ENCODE results near the gene CDYL2. TPM values are rescaled to one million over a fixed set of nuclear protein-coding genes. Genes with fewer than 3 reads are reported as not detected.

Gene CDYL2
- total RNA-seq, 1 donor from 2014 or later: 2.9 TPM

DNA sequence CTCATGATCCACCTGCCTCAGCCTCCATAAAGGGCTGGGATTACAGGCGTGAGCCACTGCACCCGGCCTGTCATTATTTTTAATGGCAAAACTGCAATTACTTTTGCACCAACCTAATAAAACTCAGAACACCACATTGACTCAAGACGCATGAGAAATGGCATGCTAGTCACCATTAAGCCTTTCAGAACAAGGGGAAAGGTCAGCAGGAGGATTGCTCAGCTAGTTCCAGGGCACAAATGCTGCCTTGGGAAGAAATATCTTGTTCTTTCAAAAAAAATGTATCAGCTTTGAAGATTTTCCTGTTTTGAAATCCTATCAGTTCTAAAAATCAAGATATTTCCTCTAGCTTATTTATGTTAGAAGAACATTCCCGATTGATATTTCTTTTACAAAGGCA lies 32.4 kb upstream of the CDYL2 start:
- DNase-seq (ENCODE audit: extremely low spot score in 2 of 2): no peak
- H3K9me3 ChIP-seq: no peaks in the 10 kb centered on the region
- no peak overlapping the region for H3K27ac ChIP-seq
- H3K4me1 ChIP-seq: peaks cover 14% of the 10 kb centered on the region
- no peak overlapping the region for H3K4me3 ChIP-seq
- no peaks in the 10 kb centered on the region for H3K36me3 ChIP-seq
- no peaks in the 10 kb centered on the region for H3K27me3 ChIP-seq
- intact Hi-C loops (cut with DNase I): no loop called here
- TF ChIP-seq POLR2AphosphoS5 (IDR thresholded peaks at IDR 0.05; ENCODE audit: insufficient read depth in 1 of 2, low read depth in 1 of 2) (no peak), POLR2A (IDR thresholded peaks at IDR 0.05) (no peak)
- TF ChIP-seq, protein P1, sequence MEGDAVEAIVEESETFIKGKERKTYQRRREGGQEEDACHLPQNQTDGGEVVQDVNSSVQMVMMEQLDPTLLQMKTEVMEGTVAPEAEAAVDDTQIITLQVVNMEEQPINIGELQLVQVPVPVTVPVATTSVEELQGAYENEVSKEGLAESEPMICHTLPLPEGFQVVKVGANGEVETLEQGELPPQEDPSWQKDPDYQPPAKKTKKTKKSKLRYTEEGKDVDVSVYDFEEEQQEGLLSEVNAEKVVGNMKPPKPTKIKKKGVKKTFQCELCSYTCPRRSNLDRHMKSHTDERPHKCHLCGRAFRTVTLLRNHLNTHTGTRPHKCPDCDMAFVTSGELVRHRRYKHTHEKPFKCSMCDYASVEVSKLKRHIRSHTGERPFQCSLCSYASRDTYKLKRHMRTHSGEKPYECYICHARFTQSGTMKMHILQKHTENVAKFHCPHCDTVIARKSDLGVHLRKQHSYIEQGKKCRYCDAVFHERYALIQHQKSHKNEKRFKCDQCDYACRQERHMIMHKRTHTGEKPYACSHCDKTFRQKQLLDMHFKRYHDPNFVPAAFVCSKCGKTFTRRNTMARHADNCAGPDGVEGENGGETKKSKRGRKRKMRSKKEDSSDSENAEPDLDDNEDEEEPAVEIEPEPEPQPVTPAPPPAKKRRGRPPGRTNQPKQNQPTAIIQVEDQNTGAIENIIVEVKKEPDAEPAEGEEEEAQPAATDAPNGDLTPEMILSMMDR (IDR thresholded peaks at IDR 0.05): no peak

DNA sequence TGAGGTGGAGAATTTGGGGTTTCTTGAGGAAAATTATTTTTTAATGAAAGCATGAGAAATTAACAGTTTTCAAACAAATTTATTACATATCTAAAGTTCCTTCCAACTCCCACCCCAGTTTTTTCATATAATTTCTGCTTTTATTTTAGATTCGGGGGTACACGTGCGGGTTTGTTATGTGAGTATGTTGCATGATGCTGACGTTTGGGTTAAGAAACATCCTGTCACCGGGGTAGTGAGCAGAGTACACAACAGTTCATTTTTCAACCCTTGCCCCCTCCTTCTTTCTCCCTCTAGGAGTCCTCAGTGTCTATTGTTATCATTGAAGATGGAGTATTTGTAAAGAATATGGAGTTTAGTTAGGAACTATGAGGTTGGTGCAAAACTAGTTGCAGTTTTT lies 31.8 kb upstream of the CDYL2 start:
- H3K4me1 ChIP-seq: peaks cover 14% of the 10 kb centered on the region
- no peaks in the 10 kb centered on the region for H3K36me3 ChIP-seq
- intact Hi-C loops (cut with DNase I): no loop called here
- no peak overlapping the region for H3K27ac ChIP-seq
- H3K4me3 ChIP-seq: no peak overlapping the region
- no peaks in the 10 kb centered on the region for H3K9me3 ChIP-seq
- H3K27me3 ChIP-seq: no peaks in the 10 kb centered on the region
- no peak for DNase-seq (ENCODE audit: extremely low spot score in 2 of 2)
- no peak for TF ChIP-seq POLR2AphosphoS5 (IDR thresholded peaks at IDR 0.05; ENCODE audit: insufficient read depth in 1 of 2, low read depth in 1 of 2)
- TF ChIP-seq, protein P1 (IDR thresholded peaks at IDR 0.05): no peak
- no peak for TF ChIP-seq POLR2A (IDR thresholded peaks at IDR 0.05)

DNA sequence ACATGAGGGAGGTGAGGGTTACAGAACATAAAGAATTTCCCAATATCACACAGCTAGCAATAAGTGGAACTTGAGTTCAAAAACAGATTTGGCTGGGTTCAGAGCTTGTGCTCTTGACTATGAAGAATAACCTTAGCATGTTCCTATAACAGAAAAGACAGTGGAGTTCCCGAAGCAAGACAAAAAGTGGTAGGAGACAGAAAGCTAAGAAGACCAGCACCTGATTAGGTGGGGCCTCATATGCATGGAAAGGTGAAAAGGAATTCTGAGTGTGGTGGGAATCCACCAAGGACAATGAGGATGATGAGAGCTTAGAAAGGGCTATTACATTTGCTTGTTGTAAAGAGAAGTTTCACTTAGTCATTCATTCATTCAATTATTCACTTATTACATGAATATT lies 26.6 kb upstream of the CDYL2 start:
- Histone ChIP-seq H3K36me3 (no peaks in the 10 kb centered on the region), H3K27ac (no peak overlapping the region), H3K4me1 (no peaks in the 10 kb centered on the region), H3K9me3 (no peaks in the 10 kb centered on the region), H3K27me3 (no peaks in the 10 kb centered on the region), H3K4me3 (no peak overlapping the region)
- intact Hi-C loops (cut with DNase I): no loop called here
- DNase-seq (ENCODE audit: extremely low spot score in 2 of 2): no peak
- TF ChIP-seq, protein P1 (IDR thresholded peaks at IDR 0.05): no peak
- no peak for TF ChIP-seq POLR2AphosphoS5 (IDR thresholded peaks at IDR 0.05; ENCODE audit: insufficient read depth in 1 of 2, low read depth in 1 of 2)
- no peak for TF ChIP-seq POLR2A (IDR thresholded peaks at IDR 0.05)

DNA sequence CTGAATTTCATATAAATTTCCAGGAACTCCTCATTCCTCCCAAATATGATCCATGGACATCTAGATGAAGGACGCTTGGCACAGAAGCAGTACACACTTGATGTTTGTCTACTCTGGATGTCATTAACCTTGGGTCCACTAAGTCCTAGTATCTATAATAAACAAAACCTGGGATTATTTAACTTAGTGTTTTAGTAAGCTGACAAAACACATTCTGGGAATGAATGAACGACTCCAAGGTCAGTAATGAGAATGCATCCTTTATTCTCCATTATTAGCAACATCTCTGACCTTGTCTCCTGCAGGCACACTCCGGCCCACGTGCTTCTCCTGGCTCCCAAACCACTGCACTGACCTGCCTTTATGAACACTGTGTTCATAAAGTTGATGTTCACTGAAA lies 24.1 kb upstream of the CDYL2 start:
- H3K27me3 ChIP-seq: no peaks in the 10 kb centered on the region
- no peaks in the 10 kb centered on the region for H3K4me1 ChIP-seq
- no peaks in the 10 kb centered on the region for H3K36me3 ChIP-seq
- no peak for DNase-seq (ENCODE audit: extremely low spot score in 2 of 2)
- no peaks in the 10 kb centered on the region for H3K9me3 ChIP-seq
- TF ChIP-seq, protein P1 (IDR thresholded peaks at IDR 0.05): no peak
- no peak for TF ChIP-seq POLR2A (IDR thresholded peaks at IDR 0.05)
- TF ChIP-seq POLR2AphosphoS5 (IDR thresholded peaks at IDR 0.05; ENCODE audit: insufficient read depth in 1 of 2, low read depth in 1 of 2): no peak
- intact Hi-C loops (cut with DNase I): no loop called here
- no peak overlapping the region for H3K27ac ChIP-seq
- no peak overlapping the region for H3K4me3 ChIP-seq

DNA sequence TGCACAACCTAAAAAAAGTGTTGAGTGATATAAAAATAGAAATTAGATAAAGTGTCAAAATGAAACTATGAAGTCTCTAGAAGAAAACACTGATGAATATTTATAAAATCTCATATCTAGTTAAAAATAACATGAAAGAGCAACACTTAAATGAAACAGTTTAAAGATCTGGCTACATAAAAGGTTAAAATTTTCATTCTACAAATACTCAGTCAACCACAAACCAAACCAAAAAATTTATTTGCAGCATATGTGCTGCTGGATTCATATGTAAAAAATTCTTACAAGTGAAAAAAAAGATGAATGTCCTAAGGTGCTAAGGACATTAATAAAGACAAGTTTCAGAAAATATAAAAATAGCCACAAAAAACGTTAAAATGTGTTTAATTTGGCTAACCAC lies 22.6 kb upstream of the CDYL2 start:
- DNase-seq (ENCODE audit: extremely low spot score in 2 of 2): no peak
- Histone ChIP-seq H3K9me3 (no peaks in the 10 kb centered on the region), H3K27me3 (no peaks in the 10 kb centered on the region), H3K4me3 (no peak overlapping the region), H3K36me3 (no peaks in the 10 kb centered on the region), H3K27ac (no peak overlapping the region), H3K4me1 (no peaks in the 10 kb centered on the region)
- TF ChIP-seq POLR2AphosphoS5 (IDR thresholded peaks at IDR 0.05; ENCODE audit: insufficient read depth in 1 of 2, low read depth in 1 of 2): no peak
- no peak for TF ChIP-seq POLR2A (IDR thresholded peaks at IDR 0.05)
- intact Hi-C loops (cut with DNase I): no loop called here

DNA sequence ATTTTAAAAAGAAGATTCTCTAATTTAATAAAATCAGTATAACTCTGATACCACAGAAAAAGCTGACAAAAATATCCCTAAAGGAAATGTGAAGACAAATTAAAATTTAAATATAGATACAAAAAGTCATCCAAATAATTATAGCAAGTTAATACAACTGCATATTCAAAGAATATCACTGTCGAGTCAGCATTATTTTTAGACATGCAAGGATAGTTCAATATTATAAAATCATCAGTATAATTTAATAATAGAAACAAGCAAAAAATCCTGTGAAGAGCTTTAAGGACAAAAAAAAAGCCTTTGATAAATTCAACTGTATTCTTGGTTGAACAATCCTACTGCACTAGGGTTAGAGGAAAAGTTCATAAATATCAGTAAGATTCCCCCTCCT lies 21.0 kb upstream of the CDYL2 start:
- no peak overlapping the region for H3K4me3 ChIP-seq
- no peaks in the 10 kb centered on the region for H3K36me3 ChIP-seq
- no peaks in the 10 kb centered on the region for H3K4me1 ChIP-seq
- no peak overlapping the region for H3K27ac ChIP-seq
- no peaks in the 10 kb centered on the region for H3K9me3 ChIP-seq
- DNase-seq (ENCODE audit: extremely low spot score in 2 of 2): no peak
- intact Hi-C loops (cut with DNase I): no loop called here
- no peak for TF ChIP-seq POLR2AphosphoS5 (IDR thresholded peaks at IDR 0.05; ENCODE audit: insufficient read depth in 1 of 2, low read depth in 1 of 2)
- no peak for TF ChIP-seq POLR2A (IDR thresholded peaks at IDR 0.05)
- TF ChIP-seq, protein P1 (IDR thresholded peaks at IDR 0.05): no peak
- no peaks in the 10 kb centered on the region for H3K27me3 ChIP-seq
